MCF 10A (cell line): ENCODE measurements around the gene ADGRG3. TPM values are rescaled to one million over a fixed set of nuclear protein-coding genes. Genes with fewer than 3 reads are reported as not detected.

Source experiments
- BruUV-seq: library from RNA; stranded (reverse); fragments of 400-500 nt; replicated peaks from 2 replicates; lab custom pipeline; 2021; lab: Mats Ljungman, UMichigan
- CTCF ChIA-PET: fragments of 300-600 bp; sonication (Branson Sonifier 250); formaldehyde crosslinking; extraction: SDS; loops from one replicate; lab custom pipeline; 2021; ENCODE audit warnings: antibody characterized with exemption, inconsistent platforms; lab: Yijun Ruan, JAX
- POLR2A ChIA-PET: fragments of 300-600, 350-650 bp; sonication (Branson Sonifier 250); formaldehyde crosslinking; extraction: SDS; loops from one replicate; lab custom pipeline; 2020; ENCODE audit warnings: antibody characterized with exemption, inconsistent platforms; lab: Yijun Ruan, JAX
- DNase-seq: peaks from one replicate; pipeline ENCODE4 v3.0.0-alpha.2; 2018; ENCODE audit not compliant: unreplicated experiment
- H3K27ac Mint-ChIP-seq: one replicate; pipeline ENCODE4 v1.8.0; 2022; ENCODE audit warnings: mild to moderate bottlenecking, low read depth, mixed read lengths; ENCODE audit not compliant: unreplicated experiment
- H3K27me3 Mint-ChIP-seq: one replicate; pipeline ENCODE4 v1.8.0; 2022; ENCODE audit warnings: mixed read lengths; ENCODE audit not compliant: insufficient read depth, unreplicated experiment
- H3K36me3 Mint-ChIP-seq: one replicate; pipeline ENCODE4 v1.8.0; 2022; ENCODE audit warnings: mild to moderate bottlenecking, moderate library complexity, mixed read lengths; ENCODE audit not compliant: insufficient read depth, unreplicated experiment
- H3K4me1 Mint-ChIP-seq: one replicate; pipeline ENCODE4 v1.8.0; 2022; ENCODE audit warnings: mixed read lengths; ENCODE audit not compliant: insufficient read depth, unreplicated experiment
- H3K4me3 Mint-ChIP-seq: one replicate; pipeline ENCODE4 v1.8.0; 2022; ENCODE audit warnings: mild to moderate bottlenecking, moderate library complexity, mixed read lengths; ENCODE audit not compliant: unreplicated experiment
- H3K9me3 Mint-ChIP-seq: one replicate; pipeline ENCODE4 v1.8.0; 2022; ENCODE audit warnings: mixed read lengths; ENCODE audit not compliant: unreplicated experiment
- CTCF ChIP-seq: fragments of 200-600 bp; IDR thresholded peaks from one replicate; pipeline ENCODE4 v1.8.0; 2022; ENCODE audit warnings: antibody characterized with exemption, mild to moderate bottlenecking; ENCODE audit not compliant: unreplicated experiment
- intact Hi-C: fragments of 100-400 bp; cut with micrococcal nuclease; formaldehyde crosslinking; loops from 2 replicates; pipeline ENCODE4 v1.14.1; 2022
- total RNA-seq: library from RNA; stranded (reverse); gene quantifications from 2 replicates; pipeline ENCODE4 v1.2.3, GENCODE V29; 2022

ADGRG3 gene
- total RNA-seq, 1 experiment from 2014 or later, result not detected

GRCh38 chr16:57704011-57704904, 36.2 kb downstream of the ADGRG3 start:
- ChIA-PET CTCF (interaction anchor here (0.5 to 0.6 kb wide), 4 partner anchors 9 to 302 kb away, joined by 3 to 4 read pairs (median 3); no protein-coding TSS in a partner anchor), POLR2A (interaction anchor here (0.6 kb wide), 1 partner anchor 12 kb away, joined by 3 read pairs; no protein-coding TSS in a partner anchor)
- no peak for TF ChIP-seq CTCF
- Mint-ChIP-seq H3K27me3 (peaks cover 27% of the 10 kb centered on the region), H3K4me3 (no peak overlapping the region), H3K4me1 (no peaks in the 10 kb centered on the region), H3K27ac (no peak overlapping the region), H3K36me3 (peaks cover 4% of the 10 kb centered on the region), H3K9me3 (peaks cover 18% of the 10 kb centered on the region)
- DNase-seq, result no peak
- no TSS peak for BruUV-seq
- intact Hi-C loops, result no loop called here

GRCh38 chr16:57704905-57705852, 37.1 kb downstream of the ADGRG3 start:
- no peak for TF ChIP-seq CTCF
- Mint-ChIP-seq H3K27ac (no peak overlapping the region), H3K36me3 (peaks cover 4% of the 10 kb centered on the region), H3K4me3 (no peak overlapping the region), H3K9me3 (peaks cover 18% of the 10 kb centered on the region), H3K27me3 (peaks cover 27% of the 10 kb centered on the region), H3K4me1 (no peaks in the 10 kb centered on the region)
- BruUV-seq, result no TSS peak
- intact Hi-C loops, result no loop called here
- DNase-seq, result no peak
- POLR2A ChIA-PET, result interaction anchor here (0.6 kb wide), 1 partner anchor 11 kb away, joined by 3 read pairs; no protein-coding TSS in a partner anchor
- CTCF ChIA-PET, result interaction anchor here (0.6 kb wide), 2 partner anchors 15 to 249 kb away, joined by 3 to 4 read pairs; no protein-coding TSS in a partner anchor

- peaks cover 18% of the 10 kb centered on the region for H3K9me3 Mint-ChIP-seq
- POLR2A ChIA-PET, result no interaction called here
- DNase-seq, result no peak
- H3K4me3 Mint-ChIP-seq, result no peak overlapping the region
- no peaks in the 10 kb centered on the region for H3K4me1 Mint-ChIP-seq
- peaks cover 4% of the 10 kb centered on the region for H3K36me3 Mint-ChIP-seq
- no peak for TF ChIP-seq CTCF
- no TSS peak for BruUV-seq
- CTCF ChIA-PET, result interaction anchor here (1.1 kb wide), 1 partner anchor 128 kb away, joined by 3 read pairs; no protein-coding TSS in a partner anchor
- peaks cover 42% of the 10 kb centered on the region for H3K27me3 Mint-ChIP-seq
- H3K27ac Mint-ChIP-seq, result no peak overlapping the region
- intact Hi-C loops, result no loop called here
Measured at GRCh38 chr16:57706717-57707116, 38.6 kb downstream of the ADGRG3 start.
